HG02642 (cell line): ENCODE measurements around the gene PRDX5.
"Not testable (repeated sequence)": the region's sequence is repeated elsewhere in the genome, so short reads cannot be mapped to it uniquely, and the experiment has no call there.

Experiments used
- ATAC-seq: cut with Tn5 transposase; IDR thresholded peaks from one replicate; pipeline ENCODE4 v1.9.1; 2021; ENCODE audit warnings: mild to moderate bottlenecking; ENCODE audit not compliant: unreplicated experiment, poor library complexity

The PRDX5 gene

DNA sequence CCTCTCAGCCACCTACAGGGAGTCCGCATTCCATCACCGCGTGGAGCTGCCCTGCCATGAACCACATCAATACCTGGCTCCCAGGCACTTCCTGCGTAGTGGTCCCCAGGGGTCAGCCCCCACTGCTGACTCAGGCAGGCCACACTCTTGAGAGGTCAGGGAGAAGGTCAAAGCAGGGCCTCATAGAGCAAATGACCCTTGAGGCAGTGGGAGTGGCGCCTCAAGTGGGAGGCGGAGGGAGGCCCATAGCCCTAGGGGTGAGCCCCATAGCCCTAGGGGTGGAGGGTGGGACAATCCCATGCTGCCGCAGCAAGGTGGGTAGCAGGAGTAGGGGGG, 5.0 kb downstream of the PRDX5 start:
- no peak for ATAC-seq

DNA sequence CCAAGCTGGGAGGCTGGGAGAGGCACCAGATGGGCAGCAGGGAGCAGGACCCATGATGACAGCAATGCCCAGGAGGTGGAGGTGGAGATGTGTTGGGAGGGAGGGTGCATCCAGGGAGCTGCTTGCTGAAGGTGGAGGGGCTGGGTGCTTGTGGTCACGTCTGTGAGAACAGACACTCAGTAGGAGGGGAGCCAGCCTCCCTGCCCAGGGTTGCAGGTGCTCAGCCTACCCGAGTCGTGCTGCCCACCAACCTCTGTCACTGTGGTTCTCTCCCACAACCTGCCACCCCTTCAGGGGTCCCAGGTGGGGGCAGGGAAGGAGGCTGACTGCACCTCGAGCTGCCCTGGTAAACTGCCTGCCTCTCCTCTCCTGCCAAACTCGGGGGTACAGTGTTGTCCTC, 5.5 kb downstream of the PRDX5 start:
- no peak for ATAC-seq

DNA sequence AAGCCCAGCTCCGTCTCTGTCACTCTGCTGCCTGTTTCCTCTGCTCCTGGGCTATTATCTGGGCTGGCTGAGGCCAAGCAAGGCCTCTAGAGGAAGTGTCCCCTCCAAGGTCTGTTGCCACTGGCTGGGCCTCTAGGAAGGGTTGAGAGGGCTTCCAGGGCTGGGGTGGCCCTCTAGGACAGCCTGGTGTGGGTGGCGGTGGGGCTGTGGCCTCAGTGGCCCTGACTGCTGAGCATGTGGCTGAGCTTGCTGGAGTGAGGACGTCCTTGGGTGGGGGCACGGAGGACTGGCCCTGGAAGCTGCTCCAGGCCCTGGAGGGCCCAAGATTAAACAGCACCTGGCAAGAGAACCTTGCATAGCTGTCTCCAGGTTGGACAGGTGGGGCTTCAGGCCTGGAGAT, 6.1 kb downstream of the PRDX5 start:
- ATAC-seq, result not testable (repeated sequence)

DNA sequence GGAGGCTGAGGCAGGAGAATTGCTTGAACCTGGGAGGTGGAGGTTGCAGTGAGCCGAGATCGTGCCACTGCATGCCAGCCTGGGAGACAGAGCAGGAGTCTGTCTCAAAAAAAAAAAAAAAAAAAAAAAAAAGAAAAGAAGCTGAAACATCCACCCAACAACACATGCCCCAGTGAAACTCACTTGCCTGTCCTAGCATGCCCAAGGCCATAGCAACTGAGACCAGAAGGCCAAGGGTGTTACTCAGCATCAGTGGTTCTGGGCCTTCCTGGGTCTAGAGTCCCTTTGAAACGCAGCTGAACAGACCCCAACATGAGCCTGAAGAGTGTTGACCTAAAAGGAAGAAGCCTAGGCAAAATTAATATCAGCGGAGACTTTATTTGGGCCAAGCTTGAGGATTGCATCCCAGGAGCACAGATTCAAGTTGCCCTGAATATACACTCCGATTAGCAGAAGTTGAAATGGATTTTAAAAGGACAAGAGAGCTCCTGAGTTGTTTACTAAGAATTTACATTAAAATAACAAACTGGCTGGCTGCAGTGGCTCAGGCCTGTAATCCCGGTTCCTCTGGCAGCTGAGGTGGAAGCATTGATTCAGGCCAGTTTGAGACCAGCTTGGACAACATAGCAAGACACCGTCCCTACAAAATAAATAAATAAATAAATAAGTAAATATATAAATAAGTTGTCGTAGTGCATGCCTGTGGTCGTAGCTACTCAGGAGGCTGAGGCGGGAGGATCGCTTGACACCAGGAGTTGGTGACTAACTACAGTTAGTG, 7.0 kb downstream of the PRDX5 start:
- ATAC-seq, result no peak

DNA sequence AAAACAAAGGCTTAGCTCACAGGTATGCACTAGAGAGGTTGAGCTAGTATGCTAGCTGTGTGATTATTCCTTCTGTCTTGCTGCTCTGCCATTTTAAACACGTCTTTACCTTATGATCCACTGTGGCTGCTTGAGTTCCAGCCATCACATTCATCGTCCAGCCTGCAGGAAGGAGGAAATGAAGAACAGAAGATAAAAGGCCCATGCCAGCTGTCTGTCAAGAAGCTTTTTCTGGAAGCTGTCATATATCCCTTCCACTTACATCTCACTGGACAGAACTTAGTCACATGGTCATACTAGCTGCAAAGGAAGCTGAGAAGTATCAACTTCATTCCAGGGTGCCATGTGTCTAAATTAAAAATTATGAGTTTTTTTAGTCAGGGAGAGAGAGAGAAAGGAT, 9.5 kb downstream of the PRDX5 start:
- no peak for ATAC-seq

DNA sequence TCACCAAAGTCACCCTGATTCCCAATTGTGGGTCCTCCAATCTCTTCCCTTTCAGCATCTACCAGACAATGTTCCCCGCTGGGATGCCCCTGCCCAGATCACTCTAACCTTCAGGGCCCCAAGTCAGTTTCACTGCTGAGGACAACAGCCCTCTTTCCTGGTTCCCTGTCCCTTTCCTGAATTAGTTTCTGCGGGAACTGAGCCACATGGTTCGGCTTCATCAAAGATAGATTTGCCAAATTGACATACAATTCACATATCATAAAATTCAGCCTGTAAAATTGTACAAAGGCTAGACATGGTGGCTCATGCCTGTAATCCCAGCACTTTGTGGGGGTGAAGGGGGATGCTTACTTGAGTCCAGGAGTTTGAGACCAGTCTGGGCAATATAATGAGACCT, 10.1 kb downstream of the PRDX5 start:
- no peak for ATAC-seq

DNA sequence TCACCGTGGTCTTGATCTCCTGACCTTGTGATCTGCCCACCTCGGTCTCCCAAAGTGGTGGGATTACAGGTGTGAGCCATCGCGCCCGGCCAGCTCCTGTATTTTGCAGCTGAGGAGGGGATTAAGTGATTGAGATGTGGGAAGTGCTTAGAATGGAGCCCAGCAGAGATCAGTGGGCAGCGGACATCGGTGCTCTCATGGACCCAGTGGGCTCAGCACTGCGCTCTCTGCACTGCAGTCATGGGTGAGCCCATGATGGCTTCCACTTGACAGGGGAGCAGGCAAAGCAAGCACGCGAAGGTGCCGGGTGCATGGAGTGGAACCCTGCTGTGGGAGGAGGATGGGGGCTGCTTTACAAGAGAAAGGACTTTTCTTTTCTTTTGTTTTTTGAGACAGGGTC, 13.0 kb downstream of the PRDX5 start:
- ATAC-seq, result no peak

DNA sequence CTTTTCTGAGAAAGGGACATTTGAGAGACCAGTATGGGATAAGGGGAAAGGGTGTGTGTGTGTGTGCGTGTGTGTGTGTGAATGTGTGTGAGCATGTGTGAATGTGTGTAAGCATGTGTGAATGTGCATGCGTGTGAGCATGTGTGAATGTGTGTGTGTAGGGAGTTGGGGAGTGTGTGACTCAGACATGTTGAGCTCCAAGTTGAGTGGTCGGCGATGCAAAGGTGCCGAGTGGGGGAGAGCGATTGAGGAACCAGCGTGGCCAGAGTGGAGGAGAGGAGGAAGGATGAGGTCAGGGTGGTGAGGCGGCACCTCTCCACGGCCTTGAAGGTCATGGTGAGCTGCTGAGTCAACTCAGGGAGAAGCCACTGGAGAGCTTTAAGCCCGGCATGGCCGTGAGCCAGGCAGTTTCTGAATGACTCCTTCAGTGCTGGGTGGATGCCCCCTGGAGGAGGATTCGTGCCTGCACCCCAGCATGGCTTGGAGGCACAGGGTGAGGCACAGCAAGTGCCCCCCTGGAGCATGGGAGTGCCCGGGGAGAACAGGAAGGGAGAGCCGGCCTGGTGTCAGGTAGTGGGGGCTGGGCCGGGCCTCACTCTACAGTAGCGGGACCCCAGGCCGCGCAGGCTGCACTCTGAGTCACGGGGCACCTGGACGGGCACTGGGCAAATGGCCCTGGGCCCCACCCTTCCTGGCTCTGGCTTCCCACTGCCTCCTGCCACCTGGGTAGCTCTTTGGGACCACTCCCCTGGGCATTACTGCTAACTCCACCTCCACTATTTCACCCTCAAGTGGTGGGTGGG, 13.8 kb downstream of the PRDX5 start:
- ATAC-seq, result peak; percentile 48

DNA sequence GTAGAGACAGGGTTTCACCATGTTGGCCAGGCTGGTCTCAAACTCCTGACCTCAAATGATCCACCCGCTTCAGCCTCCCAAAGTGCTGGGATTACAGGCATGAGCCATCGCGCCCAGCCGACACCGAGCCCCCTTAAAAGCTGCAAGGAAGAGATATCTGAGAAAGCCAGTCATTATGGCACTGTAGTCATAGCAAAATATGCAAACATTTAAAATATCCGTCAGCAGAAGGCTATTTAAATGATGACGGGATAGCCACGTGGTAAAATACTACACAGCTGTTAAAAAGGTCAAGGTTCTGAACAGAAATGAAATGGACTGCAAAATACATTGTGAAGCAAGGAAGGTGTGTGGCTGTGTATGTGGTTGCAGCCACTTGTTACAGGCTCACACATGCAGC, 15.6 kb downstream of the PRDX5 start:
- no peak for ATAC-seq

DNA sequence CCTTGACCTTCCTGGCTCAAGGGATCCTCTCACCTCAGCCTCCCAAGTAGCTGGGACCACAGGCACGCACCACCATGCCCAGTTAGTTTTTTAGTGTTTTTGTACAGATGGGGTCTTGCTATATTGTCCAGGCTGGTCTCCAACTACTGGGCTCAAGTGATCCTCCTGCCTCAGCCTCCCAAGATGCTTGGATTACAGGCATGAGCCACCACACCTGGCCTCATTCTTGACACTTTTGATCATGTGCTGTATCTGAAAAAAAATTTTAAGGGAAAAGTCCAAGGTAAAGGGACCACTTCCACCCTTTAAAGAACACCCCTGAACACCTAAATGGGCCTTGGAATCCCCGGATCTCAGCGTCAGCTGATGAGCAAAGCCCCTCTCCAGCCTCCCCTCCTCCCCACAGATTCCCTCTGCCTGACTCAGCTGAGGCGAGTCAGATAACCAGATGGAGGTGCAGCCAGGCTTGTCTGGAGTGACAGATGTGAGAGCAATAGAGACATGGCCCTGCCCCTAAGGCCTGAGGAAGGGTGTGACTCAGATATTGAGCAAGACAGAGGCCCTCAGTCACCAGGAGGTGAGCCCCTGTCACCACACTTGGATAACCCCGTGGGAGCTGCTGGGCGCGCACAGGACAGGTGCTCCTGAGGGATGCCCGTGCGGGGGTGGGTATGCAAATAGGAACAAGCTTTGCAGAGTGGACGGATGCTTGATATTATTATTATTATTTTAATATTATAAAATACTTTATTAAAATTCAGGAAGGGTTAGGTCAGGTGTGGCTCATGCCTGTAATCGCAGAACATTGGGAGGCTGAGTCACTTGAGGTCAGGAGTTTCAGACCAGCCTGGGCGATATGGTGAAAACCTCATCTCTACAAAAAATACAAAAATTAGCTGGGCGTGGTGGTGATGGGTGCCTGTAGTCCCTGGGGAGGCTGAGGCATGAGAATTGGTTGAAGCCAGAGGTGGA, 17.1 kb downstream of the PRDX5 start:
- ATAC-seq, result peak; percentile 80

DNA sequence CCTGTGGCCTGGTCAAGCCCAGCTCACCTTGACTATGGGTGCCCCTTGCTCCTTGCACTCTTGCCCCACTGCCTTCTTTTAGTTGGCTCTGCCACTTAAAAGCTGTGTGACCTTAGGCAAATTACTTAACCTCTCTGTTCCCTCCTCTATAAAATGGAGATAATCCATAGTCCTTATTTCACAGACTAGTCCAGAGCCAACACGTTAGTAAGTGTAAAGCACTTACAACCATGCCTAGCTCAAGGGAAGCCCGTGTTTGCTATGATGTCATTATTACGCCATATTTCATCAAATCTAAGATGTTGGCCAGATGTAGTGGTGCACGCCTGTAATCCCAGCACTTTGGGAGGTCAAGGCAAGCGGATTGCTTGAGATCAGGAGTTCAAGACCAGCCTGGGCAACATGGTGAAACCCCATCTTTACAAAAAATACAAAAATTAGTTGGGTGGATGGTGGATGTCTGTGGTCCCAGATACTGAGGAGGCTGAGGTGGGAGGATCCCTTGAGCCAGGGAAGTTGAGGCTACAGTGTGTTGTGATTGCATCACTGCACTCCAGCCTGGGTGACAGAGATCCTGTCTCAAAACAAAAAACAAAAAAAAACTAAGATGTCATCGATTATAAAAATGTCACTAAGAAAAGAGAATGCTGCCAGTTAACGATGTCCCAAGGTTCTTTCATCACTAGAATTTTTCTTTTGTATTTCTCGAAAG, 19.8 kb downstream of the PRDX5 start:
- no peak for ATAC-seq

DNA sequence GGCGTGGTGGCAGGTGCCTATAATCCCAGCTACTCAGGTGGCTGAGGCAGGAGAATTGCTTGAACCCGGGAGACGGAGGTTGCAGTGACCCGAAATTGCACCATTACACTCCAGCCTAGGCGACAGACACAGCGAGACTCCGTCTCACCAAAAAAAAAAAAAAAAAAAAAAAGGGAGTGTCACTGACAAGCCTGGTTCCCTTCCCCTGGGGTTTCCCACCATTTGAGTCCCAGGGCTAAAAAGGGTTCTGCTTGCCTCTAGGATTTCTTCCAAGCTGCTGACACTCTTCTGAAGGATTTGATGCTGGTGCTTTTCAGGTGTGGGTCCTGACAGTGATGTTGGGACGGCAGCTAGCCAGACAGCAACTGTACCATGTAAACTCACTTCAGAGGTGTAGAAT, 20.8 kb downstream of the PRDX5 start:
- ATAC-seq, result no peak

DNA sequence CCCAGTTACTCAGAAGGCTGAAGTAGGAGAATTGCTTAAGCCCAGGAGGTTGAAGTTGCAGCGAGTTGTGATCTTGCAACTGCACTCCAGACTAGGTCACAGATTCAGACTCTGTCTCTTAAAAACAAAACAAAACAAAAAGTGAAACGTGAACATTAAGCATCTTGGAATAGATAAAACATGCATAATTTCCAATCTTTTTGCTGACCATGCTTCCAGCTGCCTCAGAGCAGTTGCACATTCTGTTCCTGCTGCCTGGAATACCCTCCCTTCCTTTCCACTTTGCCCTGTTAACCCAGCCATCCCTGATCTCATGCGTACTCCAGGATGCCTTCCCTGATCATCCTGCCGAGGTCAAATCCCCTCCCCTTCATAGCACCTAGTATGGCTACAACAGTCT, 21.4 kb downstream of the PRDX5 start:
- ATAC-seq, result no peak

DNA sequence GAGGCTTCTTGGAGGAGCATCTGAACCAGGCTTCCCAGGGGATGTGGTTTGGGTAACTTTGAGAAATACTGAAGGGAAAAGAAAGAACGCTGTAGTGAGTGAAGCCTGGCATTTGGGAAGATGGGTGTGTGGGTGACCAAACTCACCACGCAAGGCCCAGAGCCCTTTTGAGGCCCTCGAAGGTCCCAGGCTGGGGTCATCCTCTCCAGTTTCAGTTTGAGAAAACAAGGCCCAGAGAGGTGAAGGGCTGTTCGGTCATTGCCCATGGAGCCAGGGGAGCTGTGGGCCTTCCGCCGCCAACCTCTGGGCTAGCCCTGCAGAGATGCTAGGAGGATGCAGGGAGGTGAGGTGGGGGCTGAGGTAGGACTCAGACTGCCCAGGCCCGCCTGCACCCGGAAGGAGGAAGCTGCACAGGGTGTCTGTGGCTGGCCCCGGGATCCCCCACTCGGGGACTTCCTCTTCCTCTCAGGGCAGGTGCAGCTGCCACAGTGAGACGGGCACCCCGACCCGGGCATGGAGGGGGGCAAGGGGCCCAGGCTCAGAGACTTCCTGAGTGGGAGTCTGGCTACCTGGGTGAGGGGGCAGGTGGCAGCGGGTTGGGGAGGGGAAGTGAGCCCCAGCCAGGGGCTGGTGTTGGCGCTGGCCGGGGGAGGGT, 22.0 kb downstream of the PRDX5 start, which contains the start of gene CCDC88B:
Gene CCDC88B, plus strand, starts transcription at position 451 of the 655 bp plus-strand sequence. Its CDS starts 63 bp downstream, at position 514.
- peak; percentile 67 for ATAC-seq

DNA sequence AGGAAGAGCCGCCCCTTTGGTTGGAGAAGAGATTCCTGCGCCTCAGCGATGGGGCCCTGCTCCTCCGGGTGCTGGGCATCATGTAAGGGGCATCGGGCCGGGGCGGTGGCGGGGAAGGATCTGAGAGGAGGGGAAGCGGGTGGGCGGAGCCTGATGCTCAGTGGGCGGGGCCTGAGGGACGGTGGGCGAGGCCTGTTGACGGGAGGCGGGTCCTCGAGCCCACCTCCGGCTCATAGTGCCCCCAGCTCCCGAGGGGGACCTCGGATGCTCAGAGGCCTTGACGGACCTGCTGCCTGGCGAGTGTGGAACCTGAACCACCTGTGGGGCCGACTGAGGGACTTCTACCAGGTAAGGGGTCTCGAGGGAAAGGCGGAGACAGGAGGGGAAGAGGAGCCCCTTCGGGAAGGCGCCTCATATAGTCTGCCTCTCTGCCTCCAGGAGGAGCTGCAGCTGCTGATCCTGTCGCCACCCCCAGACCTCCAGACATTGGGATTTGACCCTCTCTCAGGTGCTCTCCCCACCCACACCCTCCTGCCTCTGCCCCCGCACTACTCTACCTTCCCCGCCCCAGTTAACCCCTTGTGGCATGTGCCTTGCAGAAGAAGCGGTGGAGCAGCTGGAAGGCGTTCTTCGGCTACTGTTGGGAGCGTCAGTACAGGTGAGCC, 22.9 kb downstream of the PRDX5 start:
- peak; percentile 45 for ATAC-seq

DNA sequence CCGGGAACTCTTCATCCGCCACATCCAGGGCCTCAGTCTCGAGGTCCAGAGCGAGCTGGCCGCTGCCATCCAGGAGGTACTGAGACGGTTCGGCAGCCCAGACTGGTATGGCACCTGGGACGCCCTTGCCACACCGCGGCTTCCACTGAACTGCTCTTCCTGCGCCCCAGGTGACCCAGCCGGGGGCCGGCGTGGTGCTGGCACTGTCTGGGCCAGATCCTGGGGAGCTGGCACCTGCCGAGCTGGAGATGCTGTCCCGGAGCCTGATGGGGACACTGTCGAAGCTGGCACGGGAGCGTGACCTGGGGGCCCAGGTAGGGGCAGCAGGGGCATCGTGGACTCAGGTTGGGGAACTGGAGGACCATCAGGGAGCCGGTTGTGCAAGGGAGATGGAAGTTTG, 23.5 kb downstream of the PRDX5 start:
- no peak for ATAC-seq

DNA sequence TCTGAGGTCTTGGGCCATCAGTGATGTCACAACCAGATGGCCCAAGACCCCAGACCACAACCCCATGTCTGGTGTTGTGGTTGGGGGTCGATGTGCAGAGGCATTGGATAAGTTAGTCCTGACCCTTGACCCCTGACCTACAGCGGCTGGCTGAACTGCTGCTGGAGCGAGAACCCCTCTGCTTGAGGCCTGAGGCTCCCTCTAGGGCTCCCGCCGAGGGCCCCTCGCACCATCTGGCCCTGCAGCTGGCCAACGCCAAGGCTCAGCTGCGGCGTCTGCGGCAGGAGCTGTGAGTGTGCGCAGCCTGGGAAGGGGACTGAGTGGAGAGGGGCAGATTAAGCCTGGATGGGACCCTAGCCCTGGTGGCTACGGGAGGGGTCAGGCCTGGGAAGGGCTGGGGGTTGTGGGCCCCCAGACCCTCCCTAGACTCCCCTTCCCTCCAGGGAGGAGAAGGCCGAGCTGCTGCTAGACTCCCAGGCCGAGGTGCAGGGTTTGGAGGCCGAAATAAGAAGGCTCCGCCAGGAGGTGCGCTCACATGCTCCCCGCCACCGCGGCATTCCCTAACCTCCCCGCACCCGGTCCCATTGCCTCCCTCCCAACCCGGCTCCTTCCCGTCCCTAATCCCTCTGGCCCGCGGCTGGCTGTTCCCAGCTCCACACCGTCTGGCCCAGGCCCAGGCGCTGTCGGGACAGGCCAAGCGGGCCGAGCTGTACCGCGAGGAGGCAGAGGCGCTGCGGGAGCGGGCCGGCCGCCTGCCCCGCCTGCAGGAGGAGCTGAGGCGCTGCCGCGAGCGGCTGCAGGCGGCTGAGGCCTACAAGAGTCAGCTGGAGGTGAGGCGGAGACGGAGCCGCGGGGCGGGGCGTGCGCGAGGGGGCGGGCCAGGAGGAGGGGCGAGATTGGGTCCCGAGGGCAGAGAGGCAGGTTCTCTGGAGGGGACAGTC, 24.2 kb downstream of the PRDX5 start:
- no peak for ATAC-seq
